Activated CD4-positive, alpha-beta memory T cell treated with anti-CD3 and anti-CD28 coated beads for 36 hours (primary cell): ENCODE data around the gene LRRD1. TPM values are rescaled to one million over a fixed set of nuclear protein-coding genes. Genes with fewer than 3 reads are reported as not detected.
"Not testable (repeated sequence)": the region's sequence is repeated elsewhere in the genome, so short reads cannot be mapped to it uniquely, and the experiment has no call there.

ENCODE experiments used
- CTCF ChIA-PET: fragments of 350-600 bp; sonication (Branson Sonifier 250); formaldehyde crosslinking; loops from one replicate; lab custom pipeline; 2021; ENCODE audit warnings: antibody characterized with exemption, inconsistent platforms; lab: Charles Lee
- POLR2A ChIA-PET: fragments of 350-600 bp; sonication (Branson Sonifier 250); formaldehyde crosslinking; loops from one replicate; lab custom pipeline; 2021; ENCODE audit warnings: antibody characterized with exemption; lab: Charles Lee
- DNase-seq: peaks from one replicate; pipeline ENCODE4 v3.0.0-alpha.2; 2020
- H3K27ac Mint-ChIP-seq: one replicate; pipeline ENCODE4 v1.8.0; 2021; ENCODE audit warnings: mixed read lengths
- H3K27me3 Mint-ChIP-seq: one replicate; pipeline ENCODE4 v1.8.0; 2021; ENCODE audit warnings: mixed read lengths
- H3K36me3 Mint-ChIP-seq: one replicate; pipeline ENCODE4 v1.8.0; 2021; ENCODE audit warnings: mixed read lengths
- H3K4me1 Mint-ChIP-seq: one replicate; pipeline ENCODE4 v1.8.0; 2021; ENCODE audit warnings: low read depth, mixed read lengths
- H3K4me3 Mint-ChIP-seq: one replicate; pipeline ENCODE4 v1.8.0; 2021; ENCODE audit warnings: mild to moderate bottlenecking, mixed read lengths
- H3K9me3 Mint-ChIP-seq: one replicate; pipeline ENCODE4 v1.8.0; 2021; ENCODE audit warnings: mixed read lengths
- intact Hi-C: fragments of 100-400 bp; cut with micrococcal nuclease; formaldehyde crosslinking; loops from one replicate; pipeline ENCODE4 v1.15.1; 2023
- total RNA-seq, 2 experiments: library from RNA; stranded (reverse); gene quantifications; one replicate each; pipeline ENCODE4 v1.2.3, GENCODE V29; 2021

The LRRD1 gene
- total RNA-seq = not detected

- no peaks in the 10 kb centered on the region for H3K27me3 Mint-ChIP-seq
- peaks cover 10% of the 10 kb centered on the region for H3K4me1 Mint-ChIP-seq
- no peaks in the 10 kb centered on the region for H3K36me3 Mint-ChIP-seq
- H3K4me3 Mint-ChIP-seq = peak within 1 kb of the TSS; percentile 67
- POLR2A ChIA-PET = interaction anchor here (0.6 to 1.0 kb wide), 2 partner anchors 15 to 271 kb away, joined by 3 to 4 read pairs; no protein-coding TSS in a partner anchor
- intact Hi-C loops = loop anchor here (1.0 to 5.0 kb wide), 5 partner anchors 45 to 283 kb away; partner anchors contain the start of genes ANKIB1, CYP51A1, GATAD1 and KRIT1
- H3K27ac Mint-ChIP-seq = no peak within 1 kb of the TSS
- CTCF ChIA-PET = interaction anchor here (1.0 to 1.5 kb wide), 6 partner anchors 15 to 268 kb away, joined by 3 to 14 read pairs (median 4); partner anchors contain the start of gene GATAD1
- H3K9me3 Mint-ChIP-seq = no peaks in the 10 kb centered on the region
- peak; percentile 94 for DNase-seq
Observed at GRCh38 chr7:92178928-92179924, at the start of gene LRRD1. Gene LRRD1, minus strand, starts transcription at chr7:92179142. Its CDS starts 13,940 bp downstream, at chr7:92165202.

GRCh38 chr7:92228742-92229141 lies 49.8 kb upstream of the LRRD1 start:
- peaks cover 6% of the 10 kb centered on the region for H3K9me3 Mint-ChIP-seq
- ChIA-PET CTCF (no interaction called here), POLR2A (no interaction called here)
- no peak overlapping the region for H3K27ac Mint-ChIP-seq
- H3K27me3 Mint-ChIP-seq = no peaks in the 10 kb centered on the region
- H3K4me3 Mint-ChIP-seq = no peak overlapping the region
- H3K36me3 Mint-ChIP-seq = peaks cover 61% of the 10 kb centered on the region
- peaks cover 11% of the 10 kb centered on the region for H3K4me1 Mint-ChIP-seq
- no peak for DNase-seq
- intact Hi-C loops = no loop called here

- Mint-ChIP-seq H3K4me3 (no peak overlapping the region), H3K27me3 (no peaks in the 10 kb centered on the region), H3K9me3 (peaks cover 6% of the 10 kb centered on the region), H3K4me1 (peaks cover 11% of the 10 kb centered on the region), H3K36me3 (peaks cover 56% of the 10 kb centered on the region), H3K27ac (no peak overlapping the region)
- CTCF ChIA-PET = no interaction called here
- POLR2A ChIA-PET = no interaction called here
- no peak for DNase-seq
- intact Hi-C loops = no loop called here
Observed at GRCh38 chr7:92228100-92228499, 49.2 kb upstream of the LRRD1 start.

GRCh38 chr7:92226981-92227380 lies 48.0 kb upstream of the LRRD1 start:
- ChIA-PET CTCF (no interaction called here), POLR2A (no interaction called here)
- DNase-seq = no peak
- no peak overlapping the region for H3K27ac Mint-ChIP-seq
- no peak overlapping the region for H3K4me3 Mint-ChIP-seq
- H3K4me1 Mint-ChIP-seq = peaks cover 11% of the 10 kb centered on the region
- intact Hi-C loops = no loop called here
- H3K36me3 Mint-ChIP-seq = peaks cover 55% of the 10 kb centered on the region
- no peaks in the 10 kb centered on the region for H3K27me3 Mint-ChIP-seq
- peaks cover 6% of the 10 kb centered on the region for H3K9me3 Mint-ChIP-seq

GRCh38 chr7:92221766-92222165 lies 42.8 kb upstream of the LRRD1 start:
- CTCF ChIA-PET = no interaction called here
- intact Hi-C loops = no loop called here
- no peak overlapping the region for H3K27ac Mint-ChIP-seq
- no peak for DNase-seq
- no peaks in the 10 kb centered on the region for H3K4me1 Mint-ChIP-seq
- peaks cover 50% of the 10 kb centered on the region for H3K36me3 Mint-ChIP-seq
- POLR2A ChIA-PET = no interaction called here
- H3K27me3 Mint-ChIP-seq = no peaks in the 10 kb centered on the region
- H3K4me3 Mint-ChIP-seq = no peak overlapping the region
- no peaks in the 10 kb centered on the region for H3K9me3 Mint-ChIP-seq

GRCh38 chr7:92206672-92207071 lies 27.7 kb upstream of the LRRD1 start:
- H3K36me3 Mint-ChIP-seq = peaks cover 74% of the 10 kb centered on the region
- no peak overlapping the region for H3K4me3 Mint-ChIP-seq
- H3K27ac Mint-ChIP-seq = no peak overlapping the region
- intact Hi-C loops = no loop called here
- H3K27me3 Mint-ChIP-seq = no peaks in the 10 kb centered on the region
- H3K9me3 Mint-ChIP-seq = peaks cover 20% of the 10 kb centered on the region
- ChIA-PET CTCF (interaction anchor here (0.6 kb wide), 1 partner anchor 29 kb away, joined by 3 read pairs; no protein-coding TSS in a partner anchor), POLR2A (no interaction called here)
- no peak for DNase-seq
- peaks cover 10% of the 10 kb centered on the region for H3K4me1 Mint-ChIP-seq

GRCh38 chr7:92205987-92206386 lies 27.0 kb upstream of the LRRD1 start:
- H3K27ac Mint-ChIP-seq = no peak overlapping the region
- peaks cover 10% of the 10 kb centered on the region for H3K4me1 Mint-ChIP-seq
- DNase-seq = no peak
- ChIA-PET CTCF (no interaction called here), POLR2A (interaction anchor here (0.7 kb wide), 1 partner anchor 110 kb away, joined by 3 read pairs; no protein-coding TSS in a partner anchor)
- H3K4me3 Mint-ChIP-seq = no peak overlapping the region
- no peaks in the 10 kb centered on the region for H3K27me3 Mint-ChIP-seq
- peaks cover 17% of the 10 kb centered on the region for H3K9me3 Mint-ChIP-seq
- intact Hi-C loops = no loop called here
- H3K36me3 Mint-ChIP-seq = peaks cover 70% of the 10 kb centered on the region

GRCh38 chr7:92200791-92201190 lies 21.8 kb upstream of the LRRD1 start:
- H3K9me3 Mint-ChIP-seq = no peaks in the 10 kb centered on the region
- POLR2A ChIA-PET = no interaction called here
- H3K27ac Mint-ChIP-seq = no peak overlapping the region
- H3K4me3 Mint-ChIP-seq = no peak overlapping the region
- H3K27me3 Mint-ChIP-seq = no peaks in the 10 kb centered on the region
- H3K4me1 Mint-ChIP-seq = no peaks in the 10 kb centered on the region
- intact Hi-C loops = no loop called here
- CTCF ChIA-PET = no interaction called here
- no peak for DNase-seq
- peaks cover 50% of the 10 kb centered on the region for H3K36me3 Mint-ChIP-seq

- no peak for DNase-seq
- intact Hi-C loops = no loop called here
- Mint-ChIP-seq H3K9me3 (peaks cover 48% of the 10 kb centered on the region), H3K36me3 (peaks cover 32% of the 10 kb centered on the region), H3K4me3 (no peak overlapping the region), H3K27ac (no peak overlapping the region), H3K27me3 (no peaks in the 10 kb centered on the region), H3K4me1 (no peaks in the 10 kb centered on the region)
- CTCF ChIA-PET = no interaction called here
- POLR2A ChIA-PET = no interaction called here
Observed at GRCh38 chr7:92192326-92192725, 13.4 kb upstream of the LRRD1 start.

GRCh38 chr7:92189246-92189645 lies 10.3 kb upstream of the LRRD1 start:
- DNase-seq, H3K27ac Mint-ChIP-seq, H3K27me3 Mint-ChIP-seq, H3K4me3 Mint-ChIP-seq, intact Hi-C loops, CTCF ChIA-PET, POLR2A ChIA-PET, H3K4me1 Mint-ChIP-seq: not testable (repeated sequence)
- Mint-ChIP-seq H3K36me3 (peaks cover 14% of the 10 kb centered on the region), H3K9me3 (peaks cover 53% of the 10 kb centered on the region)

GRCh38 chr7:92184294-92184693 lies 5.4 kb upstream of the LRRD1 start:
- POLR2A ChIA-PET, intact Hi-C loops, CTCF ChIA-PET, H3K4me1 Mint-ChIP-seq, DNase-seq, H3K27me3 Mint-ChIP-seq, H3K27ac Mint-ChIP-seq, H3K4me3 Mint-ChIP-seq, H3K36me3 Mint-ChIP-seq: not testable (repeated sequence)
- peaks cover 17% of the 10 kb centered on the region for H3K9me3 Mint-ChIP-seq

GRCh38 chr7:92177362-92177761 lies 1.6 kb downstream of the LRRD1 start:
- Mint-ChIP-seq H3K27me3 (peaks cover 4% of the 10 kb centered on the region), H3K4me1 (peaks cover 10% of the 10 kb centered on the region), H3K9me3 (no peaks in the 10 kb centered on the region), H3K27ac (no peak overlapping the region), H3K4me3 (no peak overlapping the region), H3K36me3 (no peaks in the 10 kb centered on the region)
- CTCF ChIA-PET = interaction anchor here (1.6 kb wide), 1 partner anchor 270 kb away, joined by 6 read pairs; the partner anchor contains the start of gene GATAD1
- no peak for DNase-seq
- POLR2A ChIA-PET = no interaction called here
- intact Hi-C loops = loop anchor here (5.0 kb wide), 1 partner anchor 285 kb away; no protein-coding TSS in a partner anchor
